Measurements from ENCODE around the gene HIGD1C. TPM values are rescaled to one million over a fixed set of nuclear protein-coding genes. Genes with fewer than 3 reads are reported as not detected.
"Not testable (repeated sequence)": the region's sequence is repeated elsewhere in the genome, so short reads cannot be mapped to it uniquely, and the experiment has no call there.

HIGD1C gene
- total RNA-seq, result not detected

DNA sequence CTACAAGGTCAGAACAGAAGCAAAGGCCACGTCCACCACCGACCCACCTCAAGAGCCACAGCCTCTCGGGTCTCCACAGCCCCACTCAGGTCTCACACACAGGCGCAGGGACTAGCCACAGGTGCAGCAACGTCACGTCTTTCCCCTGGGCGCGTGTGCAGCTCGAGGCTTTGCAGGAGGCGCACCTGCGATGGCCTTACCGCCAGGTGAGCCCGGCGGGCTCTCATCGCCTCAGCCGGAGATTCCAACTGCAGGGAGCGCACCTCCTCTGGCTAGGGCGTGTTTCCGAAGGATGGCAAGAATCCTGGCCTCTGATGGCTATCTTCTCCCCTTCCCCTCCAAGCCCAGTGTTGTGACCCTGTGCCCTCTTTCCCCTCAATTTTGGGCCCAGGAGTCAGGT is at the start of gene HIGD1C:
HIGD1C (plus strand) TSS at position 35 of the 400 bp plus-strand sequence. CDS start 1,455 bp downstream, outside the sequence.
- Histone ChIP-seq H3K27me3 (no peaks in the 10 kb centered on the region), H3K4me3 (no peak within 1 kb of the TSS), H3K36me3 (no peaks in the 10 kb centered on the region), H3K27ac (no peak within 1 kb of the TSS), H3K4me1 (no peaks in the 10 kb centered on the region), H3K9me3 (no peaks in the 10 kb centered on the region)
- WGBS, 2 donors (ENCODE audit: low coverage in 1 of 2), result 98 to 100% methylated on average over 1 to 19 of the region's 19 CpGs
- TF ChIP-seq EP300 (IDR thresholded peaks at IDR 0.05; ENCODE audit: low read depth), result no peak
- no peak for TF ChIP-seq POLR2AphosphoS5 (IDR thresholded peaks at IDR 0.05)
- TF ChIP-seq POLR2A (IDR thresholded peaks at IDR 0.05), result no peak
- TF ChIP-seq, protein P1, sequence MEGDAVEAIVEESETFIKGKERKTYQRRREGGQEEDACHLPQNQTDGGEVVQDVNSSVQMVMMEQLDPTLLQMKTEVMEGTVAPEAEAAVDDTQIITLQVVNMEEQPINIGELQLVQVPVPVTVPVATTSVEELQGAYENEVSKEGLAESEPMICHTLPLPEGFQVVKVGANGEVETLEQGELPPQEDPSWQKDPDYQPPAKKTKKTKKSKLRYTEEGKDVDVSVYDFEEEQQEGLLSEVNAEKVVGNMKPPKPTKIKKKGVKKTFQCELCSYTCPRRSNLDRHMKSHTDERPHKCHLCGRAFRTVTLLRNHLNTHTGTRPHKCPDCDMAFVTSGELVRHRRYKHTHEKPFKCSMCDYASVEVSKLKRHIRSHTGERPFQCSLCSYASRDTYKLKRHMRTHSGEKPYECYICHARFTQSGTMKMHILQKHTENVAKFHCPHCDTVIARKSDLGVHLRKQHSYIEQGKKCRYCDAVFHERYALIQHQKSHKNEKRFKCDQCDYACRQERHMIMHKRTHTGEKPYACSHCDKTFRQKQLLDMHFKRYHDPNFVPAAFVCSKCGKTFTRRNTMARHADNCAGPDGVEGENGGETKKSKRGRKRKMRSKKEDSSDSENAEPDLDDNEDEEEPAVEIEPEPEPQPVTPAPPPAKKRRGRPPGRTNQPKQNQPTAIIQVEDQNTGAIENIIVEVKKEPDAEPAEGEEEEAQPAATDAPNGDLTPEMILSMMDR (IDR thresholded peaks at IDR 0.05), result no peak
- intact Hi-C loops (cut with DNase I; ENCODE audit: low total_unique reads) (no loop called here), in situ Hi-C loops (cut with MboI; ENCODE audit: low pct_ligation_motif_present in 1 of 4, low pct_unique_long_range_greater_than_20kb in 1 of 4, low sequenced_read_pairs in 3 of 4) (loop anchor here in 1 of 4 donors (25.0 kb wide), 1 partner anchor 115 kb away; the partner anchor contains the start of gene TMPRSS12)
- DNase-seq, result no peak

- 65 to 76% methylated on average over 3 to 5 of the region's 5 CpGs for WGBS, 2 donors (ENCODE audit: low coverage in 1 of 2)
- DNase-seq; H3K27me3 ChIP-seq; H3K36me3 ChIP-seq; intact Hi-C loops (cut with DNase I; ENCODE audit: low total_unique reads); H3K27ac ChIP-seq; H3K4me3 ChIP-seq; in situ Hi-C loops (cut with MboI; ENCODE audit: low pct_ligation_motif_present in 1 of 4, low pct_unique_long_range_greater_than_20kb in 1 of 4, low sequenced_read_pairs in 3 of 4); H3K4me1 ChIP-seq: not testable (repeated sequence)
- H3K9me3 ChIP-seq, result peaks cover 5 to 14% of the 10 kb centered on the region in 2 donors
Observed at GRCh38 chr12:50908479-50908878, 43.9 kb upstream of the HIGD1C start.

DNA sequence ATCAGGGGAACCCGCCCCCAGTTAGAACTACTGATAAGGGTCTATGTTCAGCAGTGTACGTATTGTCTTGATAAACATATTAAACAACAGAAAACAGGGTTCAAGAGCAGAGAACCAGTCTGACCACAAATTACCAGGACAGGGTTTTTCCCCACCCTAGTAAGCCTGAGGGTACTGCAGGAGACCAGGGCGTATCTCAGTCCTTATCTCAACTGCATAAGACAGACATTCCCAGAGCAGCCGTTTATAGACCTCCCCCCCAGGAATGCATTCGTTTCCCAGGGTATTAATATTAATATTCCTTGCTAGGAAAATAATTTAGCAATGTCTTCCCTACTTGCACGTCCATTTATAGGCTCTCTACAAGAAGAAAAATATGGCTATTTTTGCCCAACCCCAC is 40.0 kb upstream of the HIGD1C start:
- in situ Hi-C loops (cut with MboI; ENCODE audit: low pct_ligation_motif_present in 1 of 4, low pct_unique_long_range_greater_than_20kb in 1 of 4, low sequenced_read_pairs in 3 of 4); H3K27ac ChIP-seq; H3K4me3 ChIP-seq; H3K4me1 ChIP-seq; H3K36me3 ChIP-seq; intact Hi-C loops (cut with DNase I; ENCODE audit: low total_unique reads); DNase-seq; H3K27me3 ChIP-seq: not testable (repeated sequence)
- 88 to 92% methylated on average over 4 to 6 of the region's 6 CpGs for WGBS, 2 donors (ENCODE audit: low coverage in 1 of 2)
- H3K9me3 ChIP-seq, result peaks cover 8 to 33% of the 10 kb centered on the region in 2 donors

DNA sequence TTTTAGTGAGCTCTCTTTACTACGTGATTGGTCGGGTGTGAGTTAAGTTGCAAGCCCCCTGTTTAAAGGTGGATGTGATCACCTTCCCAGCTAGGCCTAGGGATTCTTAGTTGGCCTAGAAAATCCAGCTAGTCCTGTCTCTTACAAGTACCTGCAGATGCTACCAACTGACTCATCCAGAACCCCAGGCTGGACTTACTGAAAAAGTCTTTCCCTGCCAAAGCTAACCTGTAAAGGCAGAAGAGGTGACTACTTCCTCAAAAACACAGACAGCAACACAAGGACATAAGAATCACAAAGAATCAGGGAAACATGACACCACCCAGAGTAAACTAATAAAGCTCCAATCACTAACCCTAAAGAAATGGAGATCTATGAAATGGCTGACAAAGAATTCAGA is 39.1 kb upstream of the HIGD1C start:
- intact Hi-C loops (cut with DNase I; ENCODE audit: low total_unique reads), result no loop called here
- WGBS, 2 donors (ENCODE audit: low coverage in 1 of 2), result 93% methylated on average over 2 of the region's 2 CpGs; no CpG with 5 or more reads in 1 of the 2 donors
- Histone ChIP-seq H3K4me3 (no peak overlapping the region), H3K27me3 (no peaks in the 10 kb centered on the region), H3K9me3 (peaks cover 8 to 33% of the 10 kb centered on the region in 2 donors), H3K36me3 (no peaks in the 10 kb centered on the region), H3K4me1 (no peaks in the 10 kb centered on the region), H3K27ac (no peak overlapping the region)
- no peak for DNase-seq
- TF ChIP-seq EP300 (IDR thresholded peaks at IDR 0.05; ENCODE audit: low read depth) (no peak), POLR2A (IDR thresholded peaks at IDR 0.05) (no peak), POLR2AphosphoS5 (IDR thresholded peaks at IDR 0.05) (no peak)
- TF ChIP-seq, protein P1 (IDR thresholded peaks at IDR 0.05), result no peak
- in situ Hi-C loops (cut with MboI; ENCODE audit: low pct_ligation_motif_present in 1 of 4, low pct_unique_long_range_greater_than_20kb in 1 of 4, low sequenced_read_pairs in 3 of 4), result no loop called here

GRCh38 chr12:50914872-50915484 is 37.4 kb upstream of the HIGD1C start:
- intact Hi-C loops (cut with DNase I; ENCODE audit: low total_unique reads) (no loop called here), in situ Hi-C loops (cut with MboI; ENCODE audit: low pct_ligation_motif_present in 1 of 4, low pct_unique_long_range_greater_than_20kb in 1 of 4, low sequenced_read_pairs in 3 of 4) (no loop called here)
- Histone ChIP-seq H3K4me3 (no peak overlapping the region), H3K27ac (no peak overlapping the region), H3K27me3 (no peaks in the 10 kb centered on the region), H3K4me1 (no peaks in the 10 kb centered on the region), H3K9me3 (peaks cover 8 to 33% of the 10 kb centered on the region in 2 donors), H3K36me3 (no peaks in the 10 kb centered on the region)
- DNase-seq, result no peak
- TF ChIP-seq POLR2A (IDR thresholded peaks at IDR 0.05), result no peak
- TF ChIP-seq, protein P1 (IDR thresholded peaks at IDR 0.05), result no peak
- TF ChIP-seq POLR2AphosphoS5 (IDR thresholded peaks at IDR 0.05), result no peak
- no peak for TF ChIP-seq EP300 (IDR thresholded peaks at IDR 0.05; ENCODE audit: low read depth)
- WGBS, 2 donors (ENCODE audit: low coverage in 1 of 2), result 87 to 97% methylated on average over 4 to 6 of the region's 6 CpGs

Measured in transverse colon (tissue), 4 donors.